Adrenal gland (tissue), 5 donors: ENCODE data around the gene SRSF8.

Experiments
- POLR2A ChIP-seq, 2 donors: fragments of 450-650 bp; IDR thresholded peaks; one replicate each; pipeline ENCODE4 v1.6.1; 2017; ENCODE audit warnings: antibody characterized with exemption in 2 of 2, mild to moderate bottlenecking in 2 of 2, moderate library complexity in 1 of 2
- TF ChIP-seq, protein P1 (sequence below), 6 experiments: fragments of 450-650 bp in 4 of 6; fragments of 200-600 bp in 2 of 6; sonication (generic) in 1 of 6; IDR thresholded peaks; 1 replicate in 5 of 6; 2 replicates in 1 of 6; pipeline versions ENCODE4 v1.5.1 to v1.8.0; 2016 to 2021; ENCODE audit warnings: antibody characterized with exemption in 6 of 6, mild to moderate bottlenecking in 2 of 6, moderate library complexity in 1 of 6
- donor health status: DM: no; HTN: no; CAD: no.

DNA sequence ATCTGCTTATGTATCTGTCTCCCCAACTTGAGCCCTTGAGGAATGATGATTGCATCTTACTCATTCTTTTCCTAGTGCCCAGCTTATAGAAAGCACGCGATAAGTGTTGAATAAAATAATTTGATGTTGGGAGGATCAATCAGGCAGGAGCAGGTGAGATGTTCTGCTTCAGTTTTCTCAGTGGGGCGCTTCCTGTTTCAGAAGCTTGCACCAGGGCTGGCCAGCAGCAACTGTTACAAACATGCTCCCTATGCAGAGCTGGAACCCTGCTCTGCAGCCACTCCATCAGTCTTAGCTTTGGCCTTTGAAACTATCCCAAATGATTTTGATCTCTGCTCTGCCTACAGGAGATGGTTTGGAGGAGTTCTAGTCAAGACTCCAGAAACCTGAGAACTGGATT is 26.8 kb downstream of the SRSF8 start:
- no peak for TF ChIP-seq POLR2A (IDR thresholded peaks at IDR 0.05)
- TF ChIP-seq, protein P1, sequence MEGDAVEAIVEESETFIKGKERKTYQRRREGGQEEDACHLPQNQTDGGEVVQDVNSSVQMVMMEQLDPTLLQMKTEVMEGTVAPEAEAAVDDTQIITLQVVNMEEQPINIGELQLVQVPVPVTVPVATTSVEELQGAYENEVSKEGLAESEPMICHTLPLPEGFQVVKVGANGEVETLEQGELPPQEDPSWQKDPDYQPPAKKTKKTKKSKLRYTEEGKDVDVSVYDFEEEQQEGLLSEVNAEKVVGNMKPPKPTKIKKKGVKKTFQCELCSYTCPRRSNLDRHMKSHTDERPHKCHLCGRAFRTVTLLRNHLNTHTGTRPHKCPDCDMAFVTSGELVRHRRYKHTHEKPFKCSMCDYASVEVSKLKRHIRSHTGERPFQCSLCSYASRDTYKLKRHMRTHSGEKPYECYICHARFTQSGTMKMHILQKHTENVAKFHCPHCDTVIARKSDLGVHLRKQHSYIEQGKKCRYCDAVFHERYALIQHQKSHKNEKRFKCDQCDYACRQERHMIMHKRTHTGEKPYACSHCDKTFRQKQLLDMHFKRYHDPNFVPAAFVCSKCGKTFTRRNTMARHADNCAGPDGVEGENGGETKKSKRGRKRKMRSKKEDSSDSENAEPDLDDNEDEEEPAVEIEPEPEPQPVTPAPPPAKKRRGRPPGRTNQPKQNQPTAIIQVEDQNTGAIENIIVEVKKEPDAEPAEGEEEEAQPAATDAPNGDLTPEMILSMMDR (IDR thresholded peaks at IDR 0.05), result no peak
